ENCODE measurements around the gene WDR90.

- TF ChIP-seq, protein P1, sequence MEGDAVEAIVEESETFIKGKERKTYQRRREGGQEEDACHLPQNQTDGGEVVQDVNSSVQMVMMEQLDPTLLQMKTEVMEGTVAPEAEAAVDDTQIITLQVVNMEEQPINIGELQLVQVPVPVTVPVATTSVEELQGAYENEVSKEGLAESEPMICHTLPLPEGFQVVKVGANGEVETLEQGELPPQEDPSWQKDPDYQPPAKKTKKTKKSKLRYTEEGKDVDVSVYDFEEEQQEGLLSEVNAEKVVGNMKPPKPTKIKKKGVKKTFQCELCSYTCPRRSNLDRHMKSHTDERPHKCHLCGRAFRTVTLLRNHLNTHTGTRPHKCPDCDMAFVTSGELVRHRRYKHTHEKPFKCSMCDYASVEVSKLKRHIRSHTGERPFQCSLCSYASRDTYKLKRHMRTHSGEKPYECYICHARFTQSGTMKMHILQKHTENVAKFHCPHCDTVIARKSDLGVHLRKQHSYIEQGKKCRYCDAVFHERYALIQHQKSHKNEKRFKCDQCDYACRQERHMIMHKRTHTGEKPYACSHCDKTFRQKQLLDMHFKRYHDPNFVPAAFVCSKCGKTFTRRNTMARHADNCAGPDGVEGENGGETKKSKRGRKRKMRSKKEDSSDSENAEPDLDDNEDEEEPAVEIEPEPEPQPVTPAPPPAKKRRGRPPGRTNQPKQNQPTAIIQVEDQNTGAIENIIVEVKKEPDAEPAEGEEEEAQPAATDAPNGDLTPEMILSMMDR (IDR thresholded peaks at IDR 0.05) = no peak
- no peak for TF ChIP-seq POLR2A (IDR thresholded peaks at IDR 0.05)
These were observed 56.4 kb downstream of the WDR90 start, which contains the start of gene FBXL16 for GRCh38 chr16:705431-706188.

Data from uterus (tissue), 2 donors.